OCI-LY1 (cell line): ENCODE results near the gene EPHA5.

Experiments
- H2AFZ ChIP-seq: fragments of 200-600 bp; sonication (generic), shearing (Covaris generic); 2 replicates; pipeline ENCODE4 v1.6.0; 2014; ENCODE audit warnings: antibody characterized with exemption, mild to moderate bottlenecking, low read length
- H3F3A ChIP-seq: fragments of 200-600 bp; sonication (generic), shearing (Covaris generic); 2 replicates; pipeline ENCODE4 v1.6.0; 2014; ENCODE audit warnings: mild to moderate bottlenecking, antibody characterized with exemption, low read length, moderate library complexity; ENCODE audit not compliant: insufficient read depth
- H3K27ac ChIP-seq: fragments of 200-600 bp; sonication (generic); 2 replicates; pipeline ENCODE4 v1.5.1; 2014; ENCODE audit warnings: low read length, mixed run types, mild to moderate bottlenecking, low read depth; ENCODE audit not compliant: poor library complexity, severe bottlenecking
- H3K27me3 ChIP-seq: fragments of 200-600 bp; sonication (generic); 2 replicates; pipeline ENCODE4 v1.6.0; 2014; ENCODE audit warnings: antibody characterized with exemption, mild to moderate bottlenecking, low read length, moderate library complexity; ENCODE audit not compliant: insufficient read depth
- H3K36me3 ChIP-seq: fragments of 200-600 bp; sonication (generic); 2 replicates; pipeline ENCODE4 v1.6.1; 2014; ENCODE audit warnings: mild to moderate bottlenecking, antibody characterized with exemption, low read length, moderate library complexity, mixed read lengths; ENCODE audit not compliant: insufficient read depth
- H3K4me1 ChIP-seq: fragments of 200-600 bp; sonication (generic); 2 replicates; pipeline ENCODE4 v1.5.1; 2014; ENCODE audit warnings: mild to moderate bottlenecking, low read length, moderate library complexity; ENCODE audit not compliant: insufficient read depth, severe bottlenecking
- H3K4me2 ChIP-seq: fragments of 200-600 bp; sonication (generic), shearing (Covaris generic); 2 replicates; pipeline ENCODE4 v1.6.1; 2014; ENCODE audit warnings: low read length
- H3K4me3 ChIP-seq: fragments of 200-600 bp; sonication (generic); 2 replicates; pipeline ENCODE4 v1.5.1; 2014; ENCODE audit warnings: low read length, low read depth, mild to moderate bottlenecking, mixed read lengths; ENCODE audit not compliant: poor library complexity, severe bottlenecking
- H3K79me2 ChIP-seq: fragments of 200-600 bp; shearing (Covaris generic); 2 replicates; pipeline ENCODE4 v1.6.1; 2016; ENCODE audit warnings: mixed run types, low read length, mixed read lengths; ENCODE audit not compliant: insufficient read depth
- H3K9ac ChIP-seq: fragments of 200-600 bp; sonication (generic), shearing (Covaris generic); 2 replicates; pipeline ENCODE4 v1.6.1; 2014; ENCODE audit warnings: mild to moderate bottlenecking, low read length, mixed read lengths
- H3K9me2 ChIP-seq: fragments of 200-600 bp; sonication (generic), shearing (Covaris generic); 2 replicates; pipeline ENCODE4 v1.6.1; 2014; ENCODE audit warnings: low read depth, mild to moderate bottlenecking, low read length, mixed read lengths
- H3K9me3 ChIP-seq: fragments of 200-600 bp; shearing (Covaris generic); 2 replicates; pipeline ENCODE4 v1.6.1; 2014; ENCODE audit warnings: low read length, mixed read lengths
- H4K20me1 ChIP-seq: fragments of 200-600 bp; sonication (generic), shearing (Covaris generic); 2 replicates; pipeline ENCODE4 v1.6.0; 2016; ENCODE audit warnings: mild to moderate bottlenecking, low read length; ENCODE audit not compliant: insufficient read depth
- EZH2 ChIP-seq: fragments of 200-600 bp; sonication (generic), shearing (Covaris generic); IDR thresholded peaks from 2 replicates; pipeline ENCODE4 v1.8.0; 2017; ENCODE audit warnings: borderline replicate concordance, mixed run types, mild to moderate bottlenecking, antibody characterized with exemption, low read length, moderate library complexity, mixed read lengths
- TF ChIP-seq, protein P1 (sequence below): fragments of 200-600 bp; sonication (generic), shearing (Covaris generic); IDR thresholded peaks from 2 replicates; pipeline ENCODE4 v1.5.1; 2017; ENCODE audit warnings: mild to moderate bottlenecking, antibody characterized with exemption, low read length, moderate library complexity, mixed read lengths

EPHA5 gene

DNA sequence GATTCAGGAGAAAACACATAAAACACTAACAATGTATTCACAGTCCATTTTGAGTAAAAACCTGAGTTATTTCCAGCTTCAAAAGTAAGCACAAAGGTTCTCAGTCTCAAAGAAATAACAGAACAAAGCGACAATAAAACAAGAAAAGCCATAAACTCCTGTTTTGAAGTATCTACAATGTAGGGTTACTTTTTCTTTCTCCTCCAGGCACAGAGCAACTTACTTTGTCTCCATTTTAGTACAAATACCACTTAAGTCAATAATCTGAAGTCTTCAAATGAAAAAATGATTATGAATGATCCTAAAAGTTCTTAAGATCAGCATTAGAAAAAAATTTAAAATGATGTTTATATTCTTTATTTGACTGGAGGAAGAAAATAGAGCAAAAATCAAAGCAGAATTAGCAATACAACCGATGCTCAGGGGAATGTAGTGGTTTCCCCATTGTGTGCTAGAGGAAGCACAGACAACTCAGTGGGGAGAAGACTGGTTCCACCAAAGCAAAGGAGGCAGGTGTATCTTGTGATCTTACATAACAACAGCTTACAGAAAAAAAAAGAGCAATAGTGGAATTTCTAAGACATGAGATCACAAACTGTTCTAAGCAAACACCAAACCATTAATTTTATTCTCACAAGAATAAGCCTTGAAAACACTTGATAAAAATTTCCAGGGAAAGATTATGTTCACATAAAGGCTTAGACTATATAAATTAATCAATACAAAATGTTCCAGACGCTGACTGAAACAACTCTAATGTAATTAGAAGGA lies 35.1 kb downstream of the EPHA5 start:
- Histone ChIP-seq H3K27ac (no peak overlapping the region), H3K4me2 (no peak overlapping the region), H2AFZ (no peak overlapping the region), H3K4me1 (no peaks in the 10 kb centered on the region), H3K27me3 (no peaks in the 10 kb centered on the region), H4K20me1 (no peaks in the 10 kb centered on the region), H3K9me3 (no peaks in the 10 kb centered on the region), H3K79me2 (no peaks in the 10 kb centered on the region), H3F3A (no peaks in the 10 kb centered on the region), H3K9ac (no peak overlapping the region), H3K36me3 (no peaks in the 10 kb centered on the region), H3K4me3 (no peak overlapping the region), H3K9me2 (no peaks in the 10 kb centered on the region)
- TF ChIP-seq EZH2: no peak

DNA sequence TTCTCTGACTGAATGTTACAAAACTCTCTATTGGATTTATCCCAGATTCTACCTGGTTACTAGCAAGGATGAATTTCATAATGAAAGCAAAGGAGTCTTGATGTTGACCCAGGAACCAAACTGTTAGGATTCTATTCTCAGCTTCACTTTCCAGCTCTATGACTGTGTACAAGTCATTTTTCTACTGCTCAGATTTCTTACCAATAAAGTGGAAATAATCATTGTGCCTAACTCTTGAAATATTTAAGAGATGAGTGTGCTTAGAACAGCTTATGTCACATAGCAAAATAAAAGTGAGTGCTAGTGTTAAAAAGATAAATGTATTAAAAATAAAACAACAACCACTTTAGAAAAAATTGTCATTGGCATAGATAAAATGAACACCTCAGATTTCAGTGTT lies 45.6 kb downstream of the EPHA5 start:
- TF ChIP-seq, protein P1, sequence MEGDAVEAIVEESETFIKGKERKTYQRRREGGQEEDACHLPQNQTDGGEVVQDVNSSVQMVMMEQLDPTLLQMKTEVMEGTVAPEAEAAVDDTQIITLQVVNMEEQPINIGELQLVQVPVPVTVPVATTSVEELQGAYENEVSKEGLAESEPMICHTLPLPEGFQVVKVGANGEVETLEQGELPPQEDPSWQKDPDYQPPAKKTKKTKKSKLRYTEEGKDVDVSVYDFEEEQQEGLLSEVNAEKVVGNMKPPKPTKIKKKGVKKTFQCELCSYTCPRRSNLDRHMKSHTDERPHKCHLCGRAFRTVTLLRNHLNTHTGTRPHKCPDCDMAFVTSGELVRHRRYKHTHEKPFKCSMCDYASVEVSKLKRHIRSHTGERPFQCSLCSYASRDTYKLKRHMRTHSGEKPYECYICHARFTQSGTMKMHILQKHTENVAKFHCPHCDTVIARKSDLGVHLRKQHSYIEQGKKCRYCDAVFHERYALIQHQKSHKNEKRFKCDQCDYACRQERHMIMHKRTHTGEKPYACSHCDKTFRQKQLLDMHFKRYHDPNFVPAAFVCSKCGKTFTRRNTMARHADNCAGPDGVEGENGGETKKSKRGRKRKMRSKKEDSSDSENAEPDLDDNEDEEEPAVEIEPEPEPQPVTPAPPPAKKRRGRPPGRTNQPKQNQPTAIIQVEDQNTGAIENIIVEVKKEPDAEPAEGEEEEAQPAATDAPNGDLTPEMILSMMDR: no peak
- TF ChIP-seq EZH2: no peak
- Histone ChIP-seq H3K27ac (no peak overlapping the region), H3K9me3 (no peaks in the 10 kb centered on the region), H3F3A (no peaks in the 10 kb centered on the region), H2AFZ (no peak overlapping the region), H3K36me3 (no peaks in the 10 kb centered on the region), H3K27me3 (no peaks in the 10 kb centered on the region), H3K9ac (no peak overlapping the region), H3K4me2 (no peak overlapping the region), H3K4me1 (no peaks in the 10 kb centered on the region), H3K9me2 (no peaks in the 10 kb centered on the region), H3K79me2 (no peaks in the 10 kb centered on the region), H4K20me1 (no peaks in the 10 kb centered on the region), H3K4me3 (no peak overlapping the region)

DNA sequence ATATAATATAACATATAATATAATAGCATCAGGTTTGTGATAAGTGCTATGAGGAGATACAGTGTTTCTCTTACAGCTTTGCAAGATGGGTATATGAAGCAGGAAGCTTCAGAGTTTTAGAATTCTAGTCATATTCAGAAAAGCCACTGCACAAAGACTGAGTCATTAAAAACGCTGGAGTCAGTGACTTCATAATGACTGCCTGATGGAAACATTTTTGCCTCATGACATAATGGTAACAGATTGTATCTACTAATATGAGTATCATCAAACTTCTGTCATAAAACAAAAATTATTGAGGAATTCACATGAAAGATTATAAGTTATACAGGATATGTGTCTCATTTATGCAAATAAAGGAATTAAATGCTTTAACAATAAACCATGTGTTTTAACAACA lies 46.8 kb downstream of the EPHA5 start:
- no peak for TF ChIP-seq EZH2
- TF ChIP-seq, protein P1: no peak
- Histone ChIP-seq H3K9me2 (no peaks in the 10 kb centered on the region), H4K20me1 (no peaks in the 10 kb centered on the region), H3K36me3 (no peaks in the 10 kb centered on the region), H3K9ac (no peak overlapping the region), H2AFZ (no peak overlapping the region), H3K27ac (no peak overlapping the region), H3K27me3 (no peaks in the 10 kb centered on the region), H3K9me3 (no peaks in the 10 kb centered on the region), H3K4me1 (no peaks in the 10 kb centered on the region), H3K4me3 (no peak overlapping the region), H3F3A (no peaks in the 10 kb centered on the region), H3K79me2 (no peaks in the 10 kb centered on the region), H3K4me2 (no peak overlapping the region)

DNA sequence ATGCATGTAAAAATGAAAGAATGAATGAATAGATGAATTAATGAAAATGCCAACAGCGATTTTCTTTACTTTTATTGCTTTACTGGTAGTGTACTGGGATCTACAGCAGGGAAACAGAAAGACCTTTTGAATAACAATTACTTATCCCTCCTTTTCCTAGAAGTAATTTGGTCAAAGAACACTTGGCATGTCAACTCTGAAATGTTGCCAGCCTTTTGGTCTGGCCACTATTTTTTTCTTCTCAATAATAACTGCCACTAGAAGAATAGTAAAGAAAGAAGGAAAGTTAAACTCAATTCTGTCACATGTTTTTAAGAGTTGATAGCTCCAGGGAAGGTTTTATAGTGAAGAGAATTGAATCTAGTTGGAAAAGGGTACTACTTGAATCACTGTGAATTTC lies 52.9 kb downstream of the EPHA5 start:
- Histone ChIP-seq H3K9ac (no peak overlapping the region), H3K9me2 (no peaks in the 10 kb centered on the region), H4K20me1 (no peaks in the 10 kb centered on the region), H3K9me3 (no peaks in the 10 kb centered on the region), H3K36me3 (no peaks in the 10 kb centered on the region), H2AFZ (no peak overlapping the region), H3K27me3 (no peaks in the 10 kb centered on the region), H3K27ac (no peak overlapping the region), H3F3A (no peaks in the 10 kb centered on the region), H3K4me2 (no peak overlapping the region), H3K4me3 (no peak overlapping the region), H3K4me1 (no peaks in the 10 kb centered on the region), H3K79me2 (no peaks in the 10 kb centered on the region)
- TF ChIP-seq, protein P1: no peak
- TF ChIP-seq EZH2: no peak
